HG03354 (cell line): Measurements from ENCODE around the gene FLYWCH1.
"Not testable (repeated sequence)": the region's sequence is repeated elsewhere in the genome, so short reads cannot be mapped to it uniquely, and the experiment has no call there.

Experiments used
- ATAC-seq: cut with Tn5 transposase; IDR thresholded peaks from one replicate; pipeline ENCODE4 v1.9.1; 2021; ENCODE audit warnings: mild to moderate bottlenecking; ENCODE audit not compliant: unreplicated experiment, poor library complexity, severe bottlenecking

FLYWCH1 gene

GRCh38 chr16:2924901-2925755, 13.4 kb downstream of the FLYWCH1 start:
- ATAC-seq: no peak

GRCh38 chr16:2925951-2926649, 14.4 kb downstream of the FLYWCH1 start:
- ATAC-seq: no peak

GRCh38 chr16:2926650-2926999, 14.9 kb downstream of the FLYWCH1 start:
- no peak for ATAC-seq

GRCh38 chr16:2927010-2927646, 15.4 kb downstream of the FLYWCH1 start:
- ATAC-seq: peak; percentile 62

GRCh38 chr16:2928151-2928550, 16.4 kb downstream of the FLYWCH1 start:
- not testable (repeated sequence) for ATAC-seq

- no peak for ATAC-seq
Measured at GRCh38 chr16:2928796-2929195, 17.1 kb downstream of the FLYWCH1 start.

GRCh38 chr16:2929693-2930092, 18.0 kb downstream of the FLYWCH1 start:
- ATAC-seq: no peak

- no peak for ATAC-seq
Measured at GRCh38 chr16:2930236-2930635, 18.5 kb downstream of the FLYWCH1 start.

GRCh38 chr16:2931231-2931914, 19.6 kb downstream of the FLYWCH1 start:
- not testable (repeated sequence) for ATAC-seq

- no peak for ATAC-seq
Measured at GRCh38 chr16:2933136-2933535, 21.4 kb downstream of the FLYWCH1 start.

- no peak for ATAC-seq
Measured at GRCh38 chr16:2933701-2934100, 22.0 kb downstream of the FLYWCH1 start.

GRCh38 chr16:2934450-2934849, 22.7 kb downstream of the FLYWCH1 start:
- ATAC-seq: no peak

- ATAC-seq: no peak
Measured at GRCh38 chr16:2936436-2937011, 24.8 kb downstream of the FLYWCH1 start.

- ATAC-seq: no peak
Measured at GRCh38 chr16:2937170-2937569, 25.4 kb downstream of the FLYWCH1 start.

GRCh38 chr16:2938206-2938605, 26.5 kb downstream of the FLYWCH1 start:
- no peak for ATAC-seq

GRCh38 chr16:2939968-2940367, 28.2 kb downstream of the FLYWCH1 start:
- ATAC-seq: no peak

GRCh38 chr16:2942045-2942444, 30.3 kb downstream of the FLYWCH1 start:
- no peak for ATAC-seq

- ATAC-seq: not testable (repeated sequence)
Measured at GRCh38 chr16:2943716-2944115, 32.0 kb downstream of the FLYWCH1 start.

GRCh38 chr16:2946649-2947048, 34.9 kb downstream of the FLYWCH1 start:
- no peak for ATAC-seq
